RWPE2 (cell line): Measurements from ENCODE around the gene PEA15.
A peak's percentile ranks its signal among the peaks of the same experiment; 100 is the strongest.

Experiments
- ATAC-seq: fragments of 200-7000 bp; cut with Tn5 transposase; 3 replicates; pipeline ENCODE4 v1.9.1; 2021; ENCODE audit warnings: low read depth
- DNase-seq: peaks from one replicate; pipeline ENCODE4 v3.0.0-alpha.2; 2020; ENCODE audit warnings: low spot score
- H3K27ac ChIP-seq: fragments of 450-650 bp; 2 replicates; pipeline ENCODE4 v1.5.1; 2017; ENCODE audit warnings: mild to moderate bottlenecking; ENCODE audit not compliant: poor library complexity, severe bottlenecking
- H3K27me3 ChIP-seq: fragments of 250-450 bp; sonication (Bioruptor Pico); 2 replicates; pipeline ENCODE4 v1.5.1; 2021; ENCODE audit warnings: mild to moderate bottlenecking, moderate library complexity; ENCODE audit not compliant: insufficient read depth, poor library complexity, severe bottlenecking
- H3K36me3 ChIP-seq: fragments of 250-450 bp; sonication (Bioruptor Pico); 2 replicates; pipeline ENCODE4 v1.5.1; 2020; ENCODE audit warnings: low read depth, mild to moderate bottlenecking, moderate library complexity
- H3K4me1 ChIP-seq: fragments of 250-450 bp; sonication (Bioruptor Pico); 2 replicates; pipeline ENCODE4 v1.5.1; 2021; ENCODE audit warnings: mild to moderate bottlenecking, moderate library complexity; ENCODE audit not compliant: insufficient read depth, poor library complexity, severe bottlenecking
- H3K4me3 ChIP-seq: fragments of 250-450 bp; sonication (Bioruptor Pico); 2 replicates; pipeline ENCODE4 v1.5.1; 2021; ENCODE audit warnings: mild to moderate bottlenecking, moderate library complexity; ENCODE audit not compliant: severe bottlenecking
- H3K9me3 ChIP-seq: fragments of 250-450 bp; sonication (Bioruptor Pico); 2 replicates; pipeline ENCODE4 v1.5.1; 2021; ENCODE audit warnings: mild to moderate bottlenecking, moderate library complexity; ENCODE audit not compliant: severe bottlenecking
- CTCF ChIP-seq: fragments of 450-650 bp; IDR thresholded peaks from one replicate; pipeline ENCODE4 v1.5.1; 2017; ENCODE audit warnings: mild to moderate bottlenecking, moderate library complexity; ENCODE audit not compliant: poor library complexity, severe bottlenecking

The PEA15 gene

GRCh38 chr1:160193091-160193819 lies 11.9 kb upstream of the PEA15 start:
- no peaks in the 10 kb centered on the region for H3K27me3 ChIP-seq
- H3K4me1 ChIP-seq = no peaks in the 10 kb centered on the region
- ATAC-seq = peak; percentile 82
- no peak overlapping the region for H3K4me3 ChIP-seq
- no peak overlapping the region for H3K27ac ChIP-seq
- DNase-seq = peak; percentile 75
- peak; percentile 91 for TF ChIP-seq CTCF
- H3K36me3 ChIP-seq = no peaks in the 10 kb centered on the region
- H3K9me3 ChIP-seq = no peaks in the 10 kb centered on the region

GRCh38 chr1:160193832-160194736 lies 11.1 kb upstream of the PEA15 start:
- no peak for ATAC-seq
- H3K4me1 ChIP-seq = no peaks in the 10 kb centered on the region
- no peaks in the 10 kb centered on the region for H3K36me3 ChIP-seq
- no peaks in the 10 kb centered on the region for H3K27me3 ChIP-seq
- no peak for DNase-seq
- H3K4me3 ChIP-seq = no peak overlapping the region
- H3K27ac ChIP-seq = no peak overlapping the region
- TF ChIP-seq CTCF = no peak
- H3K9me3 ChIP-seq = no peaks in the 10 kb centered on the region

- Histone ChIP-seq H3K27me3 (no peaks in the 10 kb centered on the region), H3K36me3 (no peaks in the 10 kb centered on the region), H3K4me1 (no peaks in the 10 kb centered on the region), H3K9me3 (no peaks in the 10 kb centered on the region), H3K27ac (no peak overlapping the region), H3K4me3 (no peak overlapping the region)
- DNase-seq = no peak
- no peak for ATAC-seq
- no peak for TF ChIP-seq CTCF
Measured at GRCh38 chr1:160194737-160195059, 10.5 kb upstream of the PEA15 start.

GRCh38 chr1:160196143-160196542 lies 9.0 kb upstream of the PEA15 start:
- Histone ChIP-seq H3K4me3 (no peak overlapping the region), H3K36me3 (no peaks in the 10 kb centered on the region), H3K27me3 (no peaks in the 10 kb centered on the region), H3K9me3 (no peaks in the 10 kb centered on the region), H3K27ac (no peak overlapping the region), H3K4me1 (no peaks in the 10 kb centered on the region)
- ATAC-seq (no peak), DNase-seq (no peak)
- no peak for TF ChIP-seq CTCF

- Histone ChIP-seq H3K4me3 (no peak overlapping the region), H3K9me3 (no peaks in the 10 kb centered on the region), H3K27me3 (no peaks in the 10 kb centered on the region), H3K36me3 (no peaks in the 10 kb centered on the region), H3K4me1 (no peaks in the 10 kb centered on the region), H3K27ac (no peak overlapping the region)
- no peak for TF ChIP-seq CTCF
- DNase-seq (no peak), ATAC-seq (no peak)
Measured at GRCh38 chr1:160197231-160197630, 8.0 kb upstream of the PEA15 start.
